HG03108 (cell line): Measurements from ENCODE around the gene RUNX2.

Experiments
- ATAC-seq: cut with Tn5 transposase; IDR thresholded peaks from one replicate; pipeline ENCODE4 v1.9.1; 2021; ENCODE audit warnings: moderate library complexity; ENCODE audit not compliant: unreplicated experiment

The RUNX2 gene

DNA sequence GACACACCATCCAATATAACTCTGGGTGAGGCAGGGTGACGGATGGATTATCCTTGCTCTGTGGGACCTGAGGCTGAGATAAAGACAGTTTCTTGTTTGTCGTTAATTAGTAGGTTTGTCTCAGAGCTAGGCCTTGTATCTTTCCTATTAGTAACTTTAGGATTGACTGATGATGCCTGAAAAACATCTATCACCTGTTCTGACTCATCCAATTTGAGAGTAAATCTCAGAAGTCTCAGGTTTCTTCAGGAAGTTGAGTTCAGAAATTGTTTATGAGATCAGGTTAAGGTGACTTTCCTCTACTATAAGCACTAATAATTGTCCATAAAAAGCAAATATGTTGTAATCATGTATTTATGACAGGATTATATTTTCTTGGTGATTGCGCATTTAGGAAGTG is 179.1 kb downstream of the RUNX2 start:
- ATAC-seq: no peak

DNA sequence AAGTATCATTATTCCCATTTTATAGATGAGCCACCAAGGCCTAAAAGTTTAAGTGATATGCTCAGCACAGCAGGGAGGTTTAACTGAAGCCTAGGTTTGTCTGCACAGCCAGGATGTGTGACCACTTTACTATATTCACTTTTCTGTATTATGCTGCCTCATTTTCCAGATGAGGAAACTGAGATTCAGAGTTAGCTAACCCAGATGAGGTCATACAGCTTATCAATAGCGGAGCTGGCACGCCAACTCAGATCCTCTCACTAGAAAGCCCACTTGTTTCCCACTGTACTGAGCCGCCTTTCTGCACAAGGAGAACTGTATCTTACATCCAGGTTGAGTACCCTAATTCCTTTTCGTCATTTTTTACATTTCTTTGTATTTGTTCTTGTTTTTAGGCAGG is 181.3 kb downstream of the RUNX2 start:
- ATAC-seq: no peak

DNA sequence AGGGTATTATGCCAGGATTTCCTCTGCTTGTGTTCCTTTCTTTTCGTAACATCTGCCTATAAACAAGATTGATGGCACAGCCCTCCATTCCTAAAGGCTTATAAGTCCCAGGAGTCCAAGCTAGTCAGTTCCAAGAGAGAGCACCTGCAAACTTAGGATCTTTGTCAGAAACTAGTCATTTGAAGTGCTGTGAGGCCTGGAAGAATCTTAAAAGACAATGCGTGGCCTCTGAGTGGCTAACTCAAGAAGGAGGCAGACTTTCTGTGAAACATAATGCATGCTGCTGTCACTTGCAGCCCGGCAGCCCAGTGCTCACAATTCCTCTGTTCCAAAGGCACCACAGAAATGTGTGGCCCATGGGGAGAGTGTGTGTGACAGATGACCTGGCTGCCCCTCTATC is 184.6 kb downstream of the RUNX2 start:
- ATAC-seq: no peak

DNA sequence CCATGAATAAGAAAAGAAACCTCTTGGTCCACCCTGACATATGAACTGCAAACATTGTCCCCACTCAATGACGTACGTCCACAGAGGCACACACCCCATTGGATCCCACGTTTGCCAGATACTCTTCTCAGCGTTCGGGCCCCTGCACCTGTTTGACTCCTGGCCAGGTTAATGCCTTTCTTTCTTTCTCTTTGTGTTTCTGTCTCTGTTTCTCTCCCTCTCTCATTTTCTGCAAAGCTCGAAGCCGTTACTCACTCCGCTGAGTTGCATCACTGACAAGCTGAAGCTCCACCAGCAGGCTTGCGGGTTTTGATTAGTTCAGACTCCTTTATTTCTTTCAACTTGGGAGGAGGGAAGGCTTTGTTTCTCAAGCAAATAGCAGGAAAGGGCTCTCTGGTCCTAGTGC is 185.1 kb downstream of the RUNX2 start:
- no peak for ATAC-seq

DNA sequence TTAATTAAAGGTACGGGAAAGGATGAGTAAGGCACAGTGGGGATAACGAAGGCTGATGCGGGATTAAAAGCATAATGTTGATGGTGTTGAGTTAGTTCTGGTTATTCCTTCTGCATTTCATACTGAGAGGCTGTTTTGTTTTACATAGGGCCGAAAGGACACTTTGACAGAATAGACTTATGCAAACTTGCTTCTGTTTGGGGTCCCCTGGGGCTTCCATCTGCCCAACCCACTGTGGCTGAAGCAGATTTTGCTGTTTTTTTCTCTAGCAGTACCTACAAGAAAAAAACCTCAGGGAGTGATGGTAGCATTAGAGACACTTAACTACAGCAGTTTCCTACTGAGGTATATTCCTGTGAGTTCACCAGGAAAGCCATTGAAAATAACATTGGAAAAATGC is 185.7 kb downstream of the RUNX2 start:
- no peak for ATAC-seq

DNA sequence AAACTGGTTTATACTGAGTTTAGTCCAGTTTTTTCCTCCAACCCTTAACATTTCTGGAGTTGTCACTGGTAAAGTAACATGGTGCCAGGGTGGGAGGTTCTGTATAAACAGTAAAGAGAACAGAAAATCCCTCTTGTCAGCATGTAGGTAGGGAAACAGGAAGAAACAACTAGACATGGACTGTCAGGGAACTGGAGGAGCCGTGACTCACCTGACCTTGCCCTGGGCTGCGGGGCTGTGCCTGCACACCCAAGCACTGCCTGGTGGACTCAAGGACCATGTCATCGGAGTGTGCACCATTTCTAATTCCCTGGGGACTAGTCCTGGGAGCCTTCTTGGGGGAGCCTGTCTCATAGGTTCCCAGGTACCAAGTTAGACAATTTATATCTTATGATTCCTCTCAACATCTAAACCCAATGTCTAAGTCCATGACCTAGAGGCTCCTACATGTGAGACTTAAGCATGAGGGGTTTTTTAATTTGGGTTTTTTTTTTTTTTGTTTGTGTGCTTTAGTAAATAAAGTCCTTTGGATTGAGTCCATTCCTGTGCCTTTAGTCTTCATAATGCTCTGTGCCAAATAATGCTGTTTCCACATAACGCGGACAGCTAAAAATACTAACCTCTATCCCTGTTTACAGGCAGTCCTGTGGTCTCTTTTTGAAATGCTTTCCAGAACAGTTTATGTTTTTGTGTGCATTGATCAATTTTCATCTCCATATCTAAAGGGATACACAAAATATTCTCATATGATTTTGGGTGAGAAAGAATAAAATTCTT is 186.5 kb downstream of the RUNX2 start:
- ATAC-seq: no peak

DNA sequence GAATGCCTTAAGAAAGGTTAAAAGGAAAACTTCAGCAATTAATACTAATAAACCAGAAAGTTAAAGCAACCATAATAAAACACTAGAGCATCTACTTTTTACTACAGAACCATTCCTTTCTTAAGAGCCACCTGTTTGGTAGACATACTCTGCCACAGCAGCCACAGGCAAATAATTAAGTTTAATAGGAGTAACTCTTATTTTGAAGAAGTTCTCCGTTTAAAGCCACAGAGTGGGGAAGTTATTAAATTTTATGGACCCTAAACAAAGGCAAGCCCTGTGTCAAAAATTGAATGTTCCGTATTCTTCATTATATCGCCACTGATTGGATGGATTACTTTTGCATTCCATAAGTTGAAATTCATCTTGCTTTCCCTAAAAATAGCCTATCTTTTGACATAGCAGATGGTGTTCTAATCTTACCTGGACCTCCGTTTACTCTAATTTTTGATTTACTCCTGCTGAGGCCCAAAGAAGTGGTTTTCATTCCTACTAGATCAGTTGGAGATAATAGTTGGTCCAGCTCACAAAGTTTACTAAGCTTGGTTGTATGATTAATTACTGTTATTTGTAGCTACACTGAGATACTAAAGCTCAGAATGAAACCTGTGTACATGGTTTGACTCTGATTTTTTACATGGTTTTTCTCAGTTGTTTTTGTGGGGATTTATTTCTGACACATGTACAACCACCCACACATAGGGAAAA is 190.0 kb downstream of the RUNX2 start:
- no peak for ATAC-seq

DNA sequence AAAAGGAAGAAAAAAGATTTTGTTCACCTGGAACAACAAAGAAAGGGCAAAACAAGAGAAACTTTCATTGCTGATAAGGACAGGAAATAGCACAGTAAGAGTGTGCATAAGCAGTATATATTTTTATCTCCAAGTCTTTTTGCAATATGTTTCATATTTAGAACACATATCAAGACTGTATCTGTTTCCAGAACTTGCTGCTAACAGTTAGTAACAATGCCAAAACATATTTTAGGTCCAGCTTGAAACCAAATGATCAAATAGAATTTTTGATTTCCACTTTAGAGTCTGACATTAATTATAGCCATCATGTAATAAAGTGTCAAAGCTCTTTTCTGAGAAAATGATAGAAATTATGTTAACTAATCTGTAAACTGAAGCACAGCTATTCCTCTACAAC is 193.1 kb downstream of the RUNX2 start:
- ATAC-seq: no peak

DNA sequence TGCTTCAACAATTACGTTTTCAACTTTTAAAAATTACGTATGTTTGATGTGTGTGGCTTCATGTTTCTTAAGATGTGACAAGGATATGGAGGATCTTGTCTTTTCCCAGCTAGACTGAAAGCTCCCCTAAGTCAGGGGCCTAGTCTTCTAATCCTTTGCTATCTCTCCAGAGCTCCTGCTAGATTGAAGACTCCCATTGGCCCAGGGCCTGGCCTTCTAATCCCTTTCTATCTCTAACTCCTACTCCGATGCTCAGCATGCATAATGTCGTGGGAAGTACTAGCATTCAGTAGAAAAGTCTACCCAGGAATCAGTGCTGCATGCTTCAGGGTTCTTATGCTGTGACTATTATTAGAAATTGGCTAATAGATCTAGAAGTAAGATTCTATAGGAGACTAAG is 194.4 kb downstream of the RUNX2 start:
- no peak for ATAC-seq

DNA sequence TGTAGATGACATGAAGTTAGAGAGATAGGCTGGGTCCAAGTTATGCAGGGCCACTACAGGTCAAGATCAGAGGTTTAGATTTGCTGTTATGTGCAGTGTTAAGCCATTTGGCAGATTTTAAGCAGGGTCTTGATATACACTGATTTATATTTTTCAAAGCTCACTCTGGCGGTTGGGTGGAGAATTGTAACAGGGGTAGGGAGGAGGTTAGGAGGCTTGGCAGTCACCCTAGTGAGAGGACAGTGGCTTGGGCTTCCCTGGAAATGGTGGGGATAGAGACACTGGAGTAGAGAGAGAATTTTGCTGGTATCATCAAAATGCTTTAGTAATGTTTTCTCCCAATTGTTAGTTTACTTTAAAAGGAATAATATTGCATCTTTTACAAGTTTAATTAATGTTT is 199.1 kb downstream of the RUNX2 start:
- ATAC-seq: no peak

DNA sequence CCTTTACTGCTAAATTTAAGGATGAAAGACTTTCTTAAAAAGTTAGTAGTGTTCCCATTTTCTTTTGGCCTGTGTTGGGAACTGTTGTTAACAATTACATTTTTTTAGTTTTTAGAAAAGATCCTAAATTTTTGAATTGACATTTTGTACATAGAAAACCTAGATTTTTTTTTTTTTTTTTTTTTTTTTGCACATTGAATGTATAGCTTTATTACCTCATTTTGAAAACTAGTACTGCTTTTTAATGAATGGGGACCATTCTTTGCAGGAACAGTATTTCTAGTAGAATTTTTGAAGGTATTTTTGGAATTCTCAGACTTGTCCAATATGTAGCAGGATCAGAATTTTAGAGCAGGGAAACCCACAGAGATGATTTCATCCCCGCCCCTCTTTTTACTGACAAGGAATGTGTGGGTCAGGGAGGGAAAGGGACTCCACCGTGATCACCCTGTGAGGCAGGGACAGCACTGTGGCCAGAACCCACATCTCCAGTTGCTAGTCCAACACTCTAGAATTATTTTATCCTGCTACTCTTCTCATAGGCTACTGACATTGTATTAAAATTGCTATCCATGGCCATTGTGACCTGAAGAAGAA is 204.0 kb downstream of the RUNX2 start:
- ATAC-seq: no peak

DNA sequence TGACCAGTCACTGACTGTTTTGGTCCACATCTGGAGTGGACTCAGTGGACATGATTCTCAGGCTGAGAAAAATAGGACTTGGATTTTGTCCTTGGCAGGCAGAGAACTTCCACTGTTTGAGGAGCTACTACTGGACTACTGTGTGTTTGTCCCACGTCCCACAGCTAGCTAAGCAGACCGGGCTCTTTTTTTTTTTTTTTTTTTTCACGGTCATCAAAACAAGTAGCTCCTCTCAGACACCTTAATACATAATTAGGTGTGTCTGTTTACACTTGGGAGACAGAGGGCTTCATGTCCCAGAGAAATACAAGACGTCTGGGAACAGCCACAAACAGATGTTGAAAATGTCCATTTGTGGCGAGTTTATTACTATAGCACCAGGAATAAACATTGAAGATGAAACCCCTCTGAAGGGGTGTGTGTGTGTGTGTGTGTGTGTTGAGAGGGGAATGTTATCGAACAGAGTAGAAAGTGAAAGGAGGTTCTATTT is 204.6 kb downstream of the RUNX2 start:
- no peak for ATAC-seq

DNA sequence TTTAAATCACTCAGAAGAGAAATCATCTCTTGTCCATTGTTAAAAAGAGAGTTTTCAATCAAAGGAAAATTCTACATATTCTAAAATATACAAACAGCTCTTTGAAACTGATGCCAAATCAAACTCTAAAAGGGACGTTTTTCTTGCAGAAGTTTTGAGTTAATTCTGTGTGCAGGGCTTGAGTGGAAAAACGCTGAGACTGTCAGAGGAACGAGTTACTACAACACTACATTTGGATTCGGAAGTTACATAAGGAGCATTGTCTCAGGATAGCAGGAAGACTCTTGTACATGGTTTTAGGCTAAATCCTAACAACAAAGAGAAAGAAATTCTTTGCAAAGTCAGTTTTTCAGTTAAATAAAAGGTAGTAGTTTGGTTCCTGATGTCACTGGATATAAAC is 205.3 kb downstream of the RUNX2 start:
- no peak for ATAC-seq

DNA sequence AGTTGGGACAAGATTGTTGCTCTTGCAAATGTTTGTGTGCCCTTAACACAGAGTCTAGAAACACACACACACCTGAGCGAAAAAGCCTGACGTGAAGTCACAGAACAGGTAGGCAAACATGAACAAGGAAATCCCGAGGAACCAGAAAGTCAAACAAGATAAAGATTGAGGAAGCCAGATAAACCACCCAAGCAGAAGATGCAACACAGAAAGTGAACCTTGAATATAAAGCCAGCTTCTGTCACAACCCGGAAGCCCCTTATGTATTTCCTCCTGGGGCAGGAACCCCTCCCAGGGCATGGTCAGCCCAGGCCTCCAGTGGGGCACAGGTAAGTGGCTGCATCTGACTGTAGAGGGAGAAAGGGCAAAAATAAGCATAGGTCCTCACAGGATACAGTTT is 207.8 kb downstream of the RUNX2 start:
- ATAC-seq: no peak

DNA sequence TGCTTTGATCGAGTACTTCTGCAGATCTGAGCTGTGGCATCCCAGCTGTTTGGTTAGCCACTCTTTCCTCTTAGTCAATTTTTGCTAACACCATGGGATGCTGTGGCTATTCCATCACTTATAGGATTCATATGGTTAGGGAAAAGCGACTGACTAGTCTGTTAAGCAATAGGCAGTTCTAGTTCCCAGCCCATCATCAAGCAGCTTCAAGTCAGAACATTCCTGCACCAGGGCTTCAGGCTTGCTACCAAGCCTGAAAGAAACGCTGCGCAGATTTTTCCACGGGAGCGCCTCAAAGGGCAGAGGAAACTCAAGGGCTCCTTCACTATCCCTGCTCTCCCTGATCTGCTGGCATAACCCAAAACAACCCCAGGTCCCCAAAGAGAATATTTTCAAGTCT is 209.4 kb downstream of the RUNX2 start:
- ATAC-seq: no peak

DNA sequence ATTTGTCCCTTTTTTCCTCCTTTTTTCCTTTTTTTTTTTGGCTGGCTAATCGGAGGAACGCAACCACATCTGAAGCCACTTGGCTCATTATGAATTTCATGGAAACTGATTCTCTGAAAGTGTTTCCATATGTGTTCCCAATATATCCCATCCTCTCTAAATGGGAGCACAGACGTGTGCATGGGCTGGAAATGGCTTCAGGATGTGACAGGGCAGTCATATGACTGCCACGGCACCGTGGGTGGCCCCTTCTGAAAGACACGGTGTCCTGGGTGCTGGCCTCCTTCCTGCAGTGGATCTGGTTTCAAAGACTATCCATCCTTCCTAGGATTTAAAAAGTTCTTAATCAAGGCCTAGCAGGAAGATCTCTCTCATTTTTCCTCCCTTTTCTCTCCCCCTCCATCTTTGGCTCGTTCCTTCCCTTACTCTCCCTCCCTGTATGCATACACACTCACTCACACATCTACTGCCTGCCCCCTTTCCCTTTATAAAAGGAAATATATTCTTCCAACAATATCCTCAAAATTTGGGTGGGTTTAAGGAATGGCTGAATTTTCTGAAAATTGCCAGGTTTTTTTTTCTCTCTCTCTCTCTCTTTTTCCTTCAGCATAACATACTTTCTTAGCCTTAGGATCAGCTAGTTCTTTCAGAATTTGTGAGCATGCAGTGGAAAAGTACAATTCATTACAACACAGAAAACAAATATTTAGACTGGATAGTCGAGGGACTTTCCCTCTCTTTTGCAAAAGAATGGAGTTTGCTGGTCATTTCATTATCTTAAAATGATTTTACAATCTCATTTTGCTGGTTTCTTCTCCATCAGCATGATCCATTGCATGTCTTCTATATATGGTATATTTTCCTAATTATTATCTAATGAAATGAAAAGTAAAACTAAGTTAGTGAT is 210.8 kb downstream of the RUNX2 start:
- no peak for ATAC-seq

DNA sequence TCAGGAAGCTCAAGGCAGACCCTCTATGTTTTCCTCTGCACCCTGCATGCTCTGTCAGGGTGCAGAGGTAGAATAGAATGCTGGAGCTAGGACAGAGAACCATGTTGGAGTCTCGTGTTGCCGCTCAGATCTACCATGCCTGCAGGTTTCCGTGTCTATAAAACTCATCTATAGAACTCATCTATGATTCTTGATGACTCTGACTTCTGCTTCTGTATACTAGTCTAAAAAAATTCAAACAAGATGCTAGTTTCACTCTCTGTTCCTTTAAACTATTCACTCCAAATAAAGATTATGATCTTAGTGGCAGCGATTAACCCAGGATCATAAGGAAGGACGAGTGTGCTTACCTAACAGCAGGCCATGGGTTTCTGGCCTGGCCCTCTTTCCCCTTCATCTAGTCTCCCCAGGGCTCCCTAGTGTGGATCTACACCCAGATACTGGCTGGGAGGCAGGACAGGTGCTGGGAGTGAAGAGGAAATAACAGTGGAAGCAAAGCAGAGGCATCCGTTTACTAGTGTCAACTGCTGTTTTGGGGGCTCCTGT is 212.3 kb downstream of the RUNX2 start:
- no peak for ATAC-seq

DNA sequence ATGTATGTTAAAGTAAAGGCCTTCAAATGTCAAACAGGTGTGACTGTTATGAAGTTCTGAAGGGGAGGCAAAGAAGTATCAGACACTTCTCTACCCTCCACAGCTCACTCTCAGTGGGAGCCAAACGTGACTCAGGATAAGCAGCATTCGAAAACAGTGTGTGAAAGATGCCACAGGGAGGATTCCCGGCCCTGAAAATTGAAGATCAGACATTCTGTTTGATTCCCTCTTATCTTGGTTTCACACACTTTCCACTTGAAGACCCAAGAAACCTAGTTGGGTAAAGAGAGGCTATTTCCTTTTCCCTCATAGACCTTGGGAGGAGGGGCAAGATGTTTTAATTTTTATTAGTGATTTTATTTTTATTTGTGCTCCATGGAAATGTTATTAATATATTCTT is 213.8 kb downstream of the RUNX2 start:
- ATAC-seq: no peak

DNA sequence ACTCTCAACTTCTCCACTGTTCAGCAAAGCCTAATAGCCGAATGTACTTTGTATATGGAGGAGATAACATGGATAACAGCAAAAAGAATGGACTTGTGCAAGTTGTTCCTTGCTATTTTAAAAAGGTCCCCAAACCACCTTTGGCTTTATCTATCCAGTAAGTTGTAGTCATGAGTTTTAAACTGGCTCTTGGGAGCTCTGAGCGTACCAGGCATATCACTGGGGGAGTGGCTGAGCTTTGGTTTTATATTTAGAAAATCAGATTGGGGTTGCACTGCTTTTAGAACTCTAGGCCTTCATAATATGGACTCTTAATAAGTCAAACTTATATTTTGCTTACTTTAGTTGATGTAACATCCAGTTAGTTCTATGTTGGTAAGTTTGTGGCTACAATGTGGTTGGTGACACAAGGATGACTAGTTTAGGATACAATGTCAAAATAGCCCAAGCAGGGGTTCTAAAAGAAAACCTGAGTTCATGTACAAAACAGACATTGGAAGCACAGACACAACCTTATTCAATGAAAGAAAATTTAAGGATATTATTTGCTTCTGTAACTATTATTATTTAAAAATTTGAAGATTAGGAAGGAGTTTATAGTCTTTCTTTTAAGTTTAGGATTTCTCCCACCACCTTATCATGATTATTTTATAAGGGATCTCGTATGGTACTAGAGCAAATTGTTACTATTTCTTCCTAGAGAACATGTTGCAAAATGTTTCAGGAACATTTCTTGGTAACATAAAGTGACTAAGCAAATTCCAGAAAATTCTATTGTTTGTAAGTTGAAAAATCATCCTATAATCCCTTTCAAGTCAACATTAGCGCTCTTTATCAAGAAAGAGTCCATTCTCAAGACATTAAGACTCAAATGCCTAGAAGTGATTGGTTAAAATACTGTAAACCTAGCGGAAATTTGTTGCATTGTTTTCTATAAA is 215.4 kb downstream of the RUNX2 start:
- no peak for ATAC-seq

DNA sequence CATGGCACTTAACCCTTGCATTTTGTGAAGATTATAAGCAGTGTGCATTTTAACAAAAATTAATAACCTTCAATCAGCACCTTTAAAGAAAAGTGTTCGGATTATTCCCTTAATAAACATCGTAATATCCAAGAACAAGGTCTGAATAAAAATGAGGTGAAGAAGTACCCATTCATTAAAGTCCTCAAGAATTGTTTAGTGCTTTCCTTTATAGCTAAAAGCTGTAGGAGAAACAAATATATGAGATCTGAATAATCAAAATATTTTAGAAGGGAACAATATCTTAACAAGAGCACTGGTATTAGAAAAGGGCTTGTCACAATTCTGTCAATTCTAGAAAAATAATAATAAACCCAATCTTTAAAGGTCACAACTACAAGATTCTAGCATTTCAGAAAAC is 217.3 kb downstream of the RUNX2 start:
- ATAC-seq: no peak
